K562 (cell line): ENCODE results near the gene MBOAT1. TPM values are rescaled to one million over a fixed set of nuclear protein-coding genes. Genes with fewer than 3 reads are reported as not detected.

Source experiments
- ATAC-seq: fragments of 200-7000 bp; cut with Tn5 transposase; 3 replicates; pipeline ENCODE4 v1.9.1; 2020; ENCODE audit warnings: moderate library complexity
- BruUV-seq: library from RNA; stranded (reverse); fragments of 400-500 nt; replicated peaks from 2 replicates; lab custom pipeline; 2021; lab: Mats Ljungman, UMichigan
- CTCF ChIA-PET: fragments of 300-600 bp; formaldehyde crosslinking; extraction: SDS; loops from one replicate; lab custom pipeline; 2021; ENCODE audit warnings: low intra/inter-chr PET ratio; lab: Yijun Ruan, JAX
- POLR2A ChIA-PET: fragments of 300-600, 350-650 bp; sonication (Branson Sonifier 250); formaldehyde crosslinking; extraction: SDS; loops from one replicate; lab custom pipeline; 2021; ENCODE audit warnings: antibody characterized with exemption, inconsistent platforms; lab: Yijun Ruan, JAX
- DNase-seq, 4 experiments: peaks; one replicate each; pipeline versions ENCODE4 v3.0.0 to v3.0.0-alpha.2; 2011 to 2018; ENCODE audit warnings: low spot score in 3 of 4, mixed read lengths in 3 of 4; ENCODE audit errors: extremely low read depth in 1 of 4
- FAIRE-seq: peaks from 2 replicates; lab custom pipeline; 2011; peaks lifted over from hg19 to GRCh38; lab: Jason Lieb, UNC
- H2AFZ ChIP-seq: 2 replicates; pipeline ENCODE4 v1.6.0; 2011; ENCODE audit warnings: low read depth, low read length, control low read depth, inconsistent platforms
- H3K27ac ChIP-seq: fragments of 200-600 bp; 3 replicates; pipeline ENCODE4 v1.8.0; 2011; ENCODE audit warnings: low read depth, mild to moderate bottlenecking, control low read depth, inconsistent platforms, low read length, moderate library complexity, mixed read lengths; ENCODE audit errors: extremely low read depth
- H3K27me3 ChIP-seq, 2 experiments: fragments of 300-600 bp in 1 of 2; 2 replicates in 1 of 2; 3 replicates in 1 of 2; pipeline versions ENCODE4 v1.6.0 to v1.8.0; 2011; ENCODE audit warnings: inconsistent platforms in 2 of 2, low read length in 2 of 2, mild to moderate bottlenecking in 1 of 2, mixed read lengths in 1 of 2, moderate library complexity in 1 of 2; ENCODE audit not compliant: control insufficient read depth in 2 of 2, insufficient read depth in 2 of 2
- H3K36me3 ChIP-seq: fragments of 300-600 bp; 3 replicates; pipeline ENCODE4 v1.8.0; 2011; ENCODE audit warnings: mild to moderate bottlenecking, low read length, inconsistent platforms; ENCODE audit not compliant: control insufficient read depth, insufficient read depth
- H3K4me1 ChIP-seq, 2 experiments: fragments of 200-600 bp in 1 of 2; replicated peaks in 1 of 2; 2 replicates in 1 of 2; 3 replicates in 1 of 2; pipeline versions ENCODE4 v1.5.1 to v1.8.0; 2011; ENCODE audit warnings: inconsistent platforms in 2 of 2, low read length in 2 of 2, mild to moderate bottlenecking in 1 of 2, mixed read lengths in 1 of 2, moderate library complexity in 1 of 2; ENCODE audit not compliant: control insufficient read depth in 2 of 2, insufficient read depth in 2 of 2
- H3K4me2 ChIP-seq: 2 replicates; pipeline ENCODE4 v1.6.1; 2011; ENCODE audit warnings: low read length, control low read depth, inconsistent platforms, mixed read lengths; ENCODE audit not compliant: insufficient read depth
- H3K4me3 ChIP-seq: fragments of 200-600 bp; sonication (generic), shearing (Covaris generic); 2 replicates; pipeline ENCODE4 v1.5.1; 2016; ENCODE audit warnings: control low read depth, inconsistent platforms
- H3K79me2 ChIP-seq: fragments of 200-600 bp; 3 replicates; pipeline ENCODE4 v1.8.0; 2011; ENCODE audit warnings: low read length, inconsistent platforms; ENCODE audit not compliant: control insufficient read depth, insufficient read depth
- H3K9ac ChIP-seq, 2 experiments: 2 replicates each; pipeline versions ENCODE4 v1.6.0 to v1.6.1; 2011; ENCODE audit warnings: low read depth in 2 of 2, low read length in 2 of 2, control low read depth in 1 of 2, inconsistent platforms in 1 of 2, mild to moderate bottlenecking in 1 of 2, mixed read lengths in 1 of 2; ENCODE audit not compliant: insufficient read depth in 1 of 2
- H3K9me1 ChIP-seq: one replicate; pipeline ENCODE4 v1.6.0; 2011; ENCODE audit warnings: inconsistent platforms, mild to moderate bottlenecking, low read length, moderate library complexity; ENCODE audit not compliant: control insufficient read depth, insufficient read depth
- H3K9me3 ChIP-seq: replicated peaks from 2 replicates; pipeline ENCODE4 v1.5.1; 2011; ENCODE audit warnings: low read depth, low read length, inconsistent platforms; ENCODE audit not compliant: control insufficient read depth, insufficient read depth
- H4K20me1 ChIP-seq: replicated peaks from 2 replicates; pipeline ENCODE4 v1.6.1; 2011; ENCODE audit warnings: low read length, inconsistent platforms, mixed read lengths; ENCODE audit not compliant: control insufficient read depth, insufficient read depth
- MIER1 ChIP-seq: fragments of 450-650 bp; IDR thresholded peaks from 2 replicates; pipeline ENCODE4 v1.6.1; 2016; ENCODE audit warnings: antibody characterized with exemption, mild to moderate bottlenecking, low read depth
- NCOR1 ChIP-seq: fragments of 450-650 bp; IDR thresholded peaks from 2 replicates; pipeline ENCODE4 v1.6.1; 2016; ENCODE audit warnings: mild to moderate bottlenecking, moderate library complexity
- RAD21 ChIP-seq, 2 experiments: fragments of 250-450 bp in 1 of 2; fragments of 450-650 bp in 1 of 2; sonication (Bioruptor Pico) in 1 of 2; formaldehyde crosslinking in 1 of 2; IDR thresholded peaks in 1 of 2; conservative IDR thresholded peaks in 1 of 2; 2 replicates each; pipeline versions ENCODE4 v1.4.0 to v1.8.0; 2020 to 2022; ENCODE audit warnings: mild to moderate bottlenecking in 2 of 2, moderate library complexity in 1 of 2
- SPI1 ChIP-seq: IDR thresholded peaks from 2 replicates; pipeline ENCODE4 v1.6.1; 2011; ENCODE audit warnings: low read depth, low read length, control low read depth, borderline replicate concordance
- ZNF224 ChIP-seq: sonication (generic); formaldehyde crosslinking; IDR thresholded peaks from 2 replicates; pipeline ENCODE4 v1.8.0; 2022; ENCODE audit warnings: mild to moderate bottlenecking, missing genetic modification reagents
- WGBS: fragments of 100-300 bp; shearing (Covaris generic); methylation state at CpG from one replicate; pipeline ENCODE4 v1.1.6; 2016; ENCODE audit warnings: low coverage, mixed read lengths; ENCODE audit not compliant: insufficient coverage; ENCODE audit errors: missing lambda C conversion rate; 5-methylcytosine and 5-hydroxymethylcytosine counted together
- in situ Hi-C: fragments of 300-500 bp; cut with MboI; formaldehyde crosslinking; loops from 4 replicates; pipeline ENCODE4 v1.15.0; 2018; ENCODE audit warnings: inconsistent platforms, mixed read lengths
- intact Hi-C: fragments of 100-400 bp; cut with micrococcal nuclease; formaldehyde crosslinking; loops from 2 replicates; pipeline ENCODE4 v1.14.2; 2022
- polyA plus RNA-seq, 8 experiments: library from polyadenylated mRNA; depleted of rRNA in 4 of 8; stranded (reverse) in 5 of 8; unstranded in 3 of 8; fragments of >200 nt; fragmentation: Nextera tagmentation in 2 of 8; fragmentation: Illumina TruSeq in 1 of 8; extraction: Ambion mirVana in 2 of 8; extraction: Trizol in 1 of 8; gene quantifications; 2 replicates each; pipeline versions ENCODE4 v1.2.1 to v1.2.3, GENCODE V29; 2011 to 2014; ENCODE audit warnings: inconsistent platforms in 1 of 8, missing spikeins in 1 of 8
- total RNA-seq, 7 experiments: library from RNA; depleted of rRNA in 6 of 7; stranded (reverse); fragments of >200 nt in 6 of 7; fragmentation: Illumina TruSeq in 2 of 7; extraction: Trizol in 2 of 7; gene quantifications; 2 replicates each; pipeline versions ENCODE4 v1.2.1 to v1.2.3, GENCODE V29; 2011 to 2021; ENCODE audit warnings: low replicate concordance in 1 of 7
- TF ChIP-seq, protein P1 (sequence below), 3 experiments: IDR thresholded peaks in 2 of 3; conservative IDR thresholded peaks in 1 of 3; 2 replicates each; pipeline ENCODE4 v1.5.1; 2011 to 2012; ENCODE audit warnings: low read length in 3 of 3, mild to moderate bottlenecking in 3 of 3, control low read depth in 2 of 3, improper control_type of control experiment in 1 of 3, inconsistent platforms in 1 of 3, low read depth in 1 of 3, mixed read lengths in 1 of 3, moderate library complexity in 1 of 3; ENCODE audit not compliant: insufficient read depth in 2 of 3

The MBOAT1 gene
- total and polyA plus RNA-seq, 9 of the 15 experiments (the other 6 are each of a cell fraction or from before 2014, with no cell fraction given) = 0.13 to 16.5 (median 10.3) TPM

DNA sequence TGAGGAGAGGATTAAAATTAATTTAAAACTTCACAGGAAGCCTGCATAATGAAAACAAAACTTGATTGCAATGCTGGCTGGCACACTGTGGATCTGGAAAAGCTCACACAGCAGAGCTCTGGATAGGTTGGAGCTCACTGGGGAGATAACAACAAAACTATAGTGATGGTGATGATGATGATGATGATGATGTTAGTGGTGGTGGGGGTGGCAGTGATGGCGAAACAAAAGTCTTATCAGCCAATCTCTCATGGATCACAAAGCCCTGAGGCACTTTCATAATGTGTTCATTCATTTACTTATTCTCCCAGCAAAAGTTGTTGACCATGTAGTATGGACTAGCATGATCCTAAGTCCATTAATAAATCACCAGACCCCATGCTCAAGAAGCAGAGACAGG is 152.0 kb downstream of the MBOAT1 start:
- Histone ChIP-seq H3K9me3 (no peaks in the 10 kb centered on the region; the same call in 1 of the 2 replicates), H3K4me2 (no peak overlapping the region), H3K27ac (no peak overlapping the region), H3K9ac (no peak overlapping the region), H3K36me3 (no peaks in the 10 kb centered on the region), H3K4me1 (no peaks in the 10 kb centered on the region), H3K27me3 (peaks cover 23 to 24% of the 10 kb centered on the region in 2 experiments), H3K79me2 (no peaks in the 10 kb centered on the region), H4K20me1 (no peaks in the 10 kb centered on the region), H2AFZ (no peak overlapping the region), H3K9me1 (no peaks in the 10 kb centered on the region), H3K4me3 (no peak overlapping the region)
- intact Hi-C loops = no loop called here
- FAIRE-seq = no peak
- TF ChIP-seq ZNF224 (no peak), MIER1 (no peak)
- ChIA-PET POLR2A (interaction anchor here (0.5 to 0.6 kb wide), 2 partner anchors 223 to 640 kb away, joined by 3 to 5 read pairs; no protein-coding TSS in a partner anchor), CTCF (no interaction called here)
- ATAC-seq = no peak
- BruUV-seq = no TSS peak
- no peak for DNase-seq
- in situ Hi-C loops = no loop called here
- WGBS = 0% methylated on average over 1 of the region's 1 CpG

DNA sequence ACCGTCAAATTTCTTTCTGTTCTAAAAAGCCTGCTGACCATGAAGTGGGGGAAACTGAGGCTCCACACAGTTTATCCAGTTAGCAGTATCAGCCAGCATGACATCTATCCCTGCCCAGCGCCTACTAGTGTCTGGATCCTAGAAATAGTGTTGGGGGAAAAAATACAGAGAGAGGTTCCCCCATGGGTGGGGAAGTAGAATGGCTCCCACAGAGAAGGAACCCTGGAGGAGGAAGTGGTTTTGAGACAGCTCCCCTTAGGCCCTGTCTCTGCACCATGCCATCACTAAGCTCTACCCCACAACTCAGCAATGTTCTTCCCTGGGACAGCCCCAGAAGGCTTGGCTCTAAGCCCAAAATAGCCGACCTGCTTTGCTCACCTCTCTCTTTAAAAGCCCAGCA is 153.4 kb downstream of the MBOAT1 start:
- DNase-seq (no peak), ATAC-seq (peak; percentile 63), FAIRE-seq (no peak)
- Histone ChIP-seq H4K20me1 (no peaks in the 10 kb centered on the region), H3K36me3 (no peaks in the 10 kb centered on the region), H3K4me1 (no peaks in the 10 kb centered on the region), H3K79me2 (no peaks in the 10 kb centered on the region), H3K27ac (no peak overlapping the region), H3K9ac (no peak overlapping the region), H3K4me3 (no peak overlapping the region), H3K27me3 (peaks cover 26 to 32% of the 10 kb centered on the region in 2 experiments), H3K9me1 (no peaks in the 10 kb centered on the region), H2AFZ (no peak overlapping the region), H3K4me2 (no peak overlapping the region), H3K9me3 (no peaks in the 10 kb centered on the region; the same call in 1 of the 2 replicates)
- in situ Hi-C loops (loop anchor here (10.0 kb wide), 2 partner anchors 1074 to 1474 kb away; no protein-coding TSS in a partner anchor), intact Hi-C loops (loop anchor here (5.0 to 10.0 kb wide), 6 partner anchors 192 to 1312 kb away; no protein-coding TSS in a partner anchor)
- ChIA-PET POLR2A (interaction anchor here (0.9 kb wide), 1 partner anchor 9 kb away, joined by 3 read pairs; no protein-coding TSS in a partner anchor), CTCF (no interaction called here)
- BruUV-seq = no TSS peak
- WGBS = 5% methylated on average over 3 of the region's 3 CpGs
- TF ChIP-seq SPI1 (peak; percentile 68; the same call in 1 of the 2 replicates), RAD21 (CRISPR knock-in tag; conservative IDR thresholded peaks at IDR 0.05 in 1 of 2, IDR thresholded peaks at IDR 0.05 in 1 of 2) (peak in 1 of 2 experiments; percentile 12; a peak in 2 of 4 replicates), NCOR1 (no peak)
- TF ChIP-seq, protein P1, sequence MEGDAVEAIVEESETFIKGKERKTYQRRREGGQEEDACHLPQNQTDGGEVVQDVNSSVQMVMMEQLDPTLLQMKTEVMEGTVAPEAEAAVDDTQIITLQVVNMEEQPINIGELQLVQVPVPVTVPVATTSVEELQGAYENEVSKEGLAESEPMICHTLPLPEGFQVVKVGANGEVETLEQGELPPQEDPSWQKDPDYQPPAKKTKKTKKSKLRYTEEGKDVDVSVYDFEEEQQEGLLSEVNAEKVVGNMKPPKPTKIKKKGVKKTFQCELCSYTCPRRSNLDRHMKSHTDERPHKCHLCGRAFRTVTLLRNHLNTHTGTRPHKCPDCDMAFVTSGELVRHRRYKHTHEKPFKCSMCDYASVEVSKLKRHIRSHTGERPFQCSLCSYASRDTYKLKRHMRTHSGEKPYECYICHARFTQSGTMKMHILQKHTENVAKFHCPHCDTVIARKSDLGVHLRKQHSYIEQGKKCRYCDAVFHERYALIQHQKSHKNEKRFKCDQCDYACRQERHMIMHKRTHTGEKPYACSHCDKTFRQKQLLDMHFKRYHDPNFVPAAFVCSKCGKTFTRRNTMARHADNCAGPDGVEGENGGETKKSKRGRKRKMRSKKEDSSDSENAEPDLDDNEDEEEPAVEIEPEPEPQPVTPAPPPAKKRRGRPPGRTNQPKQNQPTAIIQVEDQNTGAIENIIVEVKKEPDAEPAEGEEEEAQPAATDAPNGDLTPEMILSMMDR (IDR thresholded peaks at IDR 0.05 in 2 of 3, conservative IDR thresholded peaks at IDR 0.05 in 1 of 3; ENCODE audit: insufficient read depth in 2 of 3, low read depth in 1 of 3, low read length in 3 of 3) = peak; percentile 11 to 34 (median 26); a peak in 2 of 6 replicates
